ENCODE measurements around the gene NGB. TPM values are rescaled to one million over a fixed set of nuclear protein-coding genes. Genes with fewer than 3 reads are reported as not detected.

The NGB gene
- total RNA-seq, 2 donors from 2014 or later, result not detected

Other genes with a start within 250 kb of the NGB start
- gene IRF2BPL, start 242.5 kb downstream of the NGB start, total RNA-seq, result 10 to 100 TPM; 41.9 to 51.7 TPM
- 10 to 100 TPM; 11.2 to 13.4 TPM for gene CIPC, start 172.9 kb downstream of the NGB start, total RNA-seq
- gene ZDHHC22, start 129.4 kb downstream of the NGB start, total RNA-seq, result not detected
- gene TMEM63C, start 89.4 kb downstream of the NGB start, total RNA-seq, result 1 to 10 TPM in 1 of 2 donors, under 1 TPM in 1; 0.65 to 1.1 TPM
- gene POMT2, start 49.7 kb upstream of the NGB start, total RNA-seq, result 10 to 100 TPM in 1 of 2 donors, 1 to 10 TPM in 1; 8.8 to 11.4 TPM
- 1 to 10 TPM; 5.5 to 7.5 TPM for gene GSTZ1, start 49.8 kb upstream of the NGB start, total RNA-seq
- gene TMED8, start 105.9 kb upstream of the NGB start, total RNA-seq, result 10 to 100 TPM; 13.2 to 16.0 TPM
- gene SAMD15, start 106.2 kb upstream of the NGB start, total RNA-seq, result under 1 TPM; 0.26 to 0.32 TPM
- under 1 TPM in 1 of 2 donors, not detected in 1; 0.22 TPM for gene NOXRED1, start 152.3 kb upstream of the NGB start, total RNA-seq
- 10 to 100 TPM; 13.8 to 15.0 TPM for gene VIPAS39, start 186.4 kb upstream of the NGB start, total RNA-seq
- gene AHSA1, start 186.9 kb upstream of the NGB start, total RNA-seq, result 10 to 100 TPM; 58.8 to 71.0 TPM
- gene ISM2, start 227.6 kb upstream of the NGB start, total RNA-seq, result not detected

Measured in T-helper 17 cell (primary cell).